H9 (cell line): Measurements from ENCODE around the gene POMGNT2. TPM values are rescaled to one million over a fixed set of nuclear protein-coding genes. Genes with fewer than 3 reads are reported as not detected.

Experiments
- DNase-seq: peaks from one replicate; pipeline ENCODE4 v3.0.0-alpha.2; 2017
- H2AFZ ChIP-seq: one replicate; pipeline ENCODE4 v1.6.1; 2013; ENCODE audit warnings: mild to moderate bottlenecking, low read length, control low read depth, moderate library complexity
- H2AK5ac ChIP-seq: 2 replicates; pipeline ENCODE4 v1.6.1; 2013; ENCODE audit warnings: low read length, control low read depth, mixed read lengths; ENCODE audit not compliant: insufficient read length
- H2BK120ac ChIP-seq: one replicate; pipeline ENCODE4 v1.6.1; 2013; ENCODE audit warnings: low read depth, mild to moderate bottlenecking, low read length, control low read depth, inconsistent platforms; ENCODE audit not compliant: poor library complexity, severe bottlenecking
- H2BK12ac ChIP-seq: 2 replicates; pipeline ENCODE4 v1.6.1; 2013; ENCODE audit warnings: low read length, control low read depth, mixed read lengths, low read depth; ENCODE audit not compliant: insufficient read length
- H2BK15ac ChIP-seq: 2 replicates; pipeline ENCODE4 v1.6.1; 2013; ENCODE audit warnings: low read depth, low read length, control low read depth
- H2BK20ac ChIP-seq: one replicate; pipeline ENCODE4 v1.6.1; 2013; ENCODE audit warnings: low read depth, mild to moderate bottlenecking, low read length, control low read depth, inconsistent platforms; ENCODE audit not compliant: poor library complexity, severe bottlenecking
- H2BK5ac ChIP-seq: 2 replicates; pipeline ENCODE4 v1.6.1; 2013; ENCODE audit warnings: low read length, control low read depth, mixed read lengths; ENCODE audit not compliant: insufficient read length
- H3K14ac ChIP-seq: 2 replicates; pipeline ENCODE4 v1.6.1; 2013; ENCODE audit warnings: low read length, control low read depth; ENCODE audit not compliant: insufficient read depth
- H3K18ac ChIP-seq: 2 replicates; pipeline ENCODE4 v1.6.1; 2013; ENCODE audit warnings: low read depth, mild to moderate bottlenecking, mixed read lengths, low read length, control low read depth; ENCODE audit not compliant: insufficient read length
- H3K23ac ChIP-seq: 2 replicates; pipeline ENCODE4 v1.6.1; 2013; ENCODE audit warnings: low read length, control low read depth, mixed read lengths, low read depth; ENCODE audit not compliant: insufficient read length
- H3K23me2 ChIP-seq: 2 replicates; pipeline ENCODE4 v1.6.1; 2013; ENCODE audit warnings: low read depth, mild to moderate bottlenecking, mixed read lengths, low read length, control low read depth; ENCODE audit not compliant: insufficient read length, poor library complexity, severe bottlenecking
- H3K27ac ChIP-seq: 2 replicates; pipeline ENCODE4 v1.5.1; 2013; ENCODE audit warnings: low read length, control low read depth, mixed read lengths, low read depth; ENCODE audit not compliant: insufficient read length
- H3K27me3 ChIP-seq: 2 replicates; pipeline ENCODE4 v1.6.1; 2013; ENCODE audit warnings: low read length, control low read depth, inconsistent platforms; ENCODE audit not compliant: insufficient read depth
- H3K4ac ChIP-seq: 2 replicates; pipeline ENCODE4 v1.6.1; 2013; ENCODE audit warnings: low read depth, mild to moderate bottlenecking, control low read depth, inconsistent platforms, low read length, moderate library complexity
- H3K4me1 ChIP-seq: 2 replicates; pipeline ENCODE4 v1.6.1; 2013; ENCODE audit warnings: low read length, control low read depth, inconsistent platforms; ENCODE audit not compliant: insufficient read depth
- H3K4me2 ChIP-seq: 2 replicates; pipeline ENCODE4 v1.6.1; 2013; ENCODE audit warnings: low read length, control low read depth, mixed read lengths; ENCODE audit not compliant: insufficient read length, insufficient read depth
- H3K56ac ChIP-seq: 2 replicates; pipeline ENCODE4 v1.6.1; 2013; ENCODE audit warnings: low read depth, mild to moderate bottlenecking, mixed read lengths, low read length, control low read depth; ENCODE audit not compliant: insufficient read length
- H3K79me1 ChIP-seq: 2 replicates; pipeline ENCODE4 v1.6.1; 2013; ENCODE audit warnings: low read depth, mild to moderate bottlenecking, moderate library complexity, low read length, control low read depth, inconsistent platforms; ENCODE audit not compliant: insufficient read depth, poor library complexity, severe bottlenecking
- H3K79me2 ChIP-seq: 2 replicates; pipeline ENCODE4 v1.6.1; 2013; ENCODE audit warnings: low read length, control low read depth, inconsistent platforms; ENCODE audit not compliant: insufficient read depth
- H3K9ac ChIP-seq: 2 replicates; pipeline ENCODE4 v1.6.1; 2013; ENCODE audit warnings: low read length, control low read depth, mixed read lengths; ENCODE audit not compliant: insufficient read length; ENCODE audit errors: extremely low read depth
- H3K9me3 ChIP-seq: one replicate; pipeline ENCODE4 v1.6.1; 2013; ENCODE audit warnings: low read depth, low read length, inconsistent platforms; ENCODE audit not compliant: control insufficient read depth
- H3T11ph ChIP-seq: one replicate; pipeline ENCODE4 v1.6.1; 2013; ENCODE audit warnings: mild to moderate bottlenecking, low read length, control low read depth, inconsistent platforms
- H4K20me1 ChIP-seq: one replicate; pipeline ENCODE4 v1.6.1; 2013; ENCODE audit not compliant: control insufficient read depth, insufficient read length, insufficient read depth
- H4K5ac ChIP-seq: 2 replicates; pipeline ENCODE4 v1.6.1; 2013; ENCODE audit warnings: low read depth, mild to moderate bottlenecking, mixed read lengths, low read length, control low read depth; ENCODE audit not compliant: insufficient read length
- H4K8ac ChIP-seq: replicated peaks from 2 replicates; pipeline ENCODE4 v1.6.1; 2013; ENCODE audit warnings: low read length, control low read depth, mixed read lengths, low read depth; ENCODE audit not compliant: insufficient read length
- H4K91ac ChIP-seq: 2 replicates; pipeline ENCODE4 v1.6.1; 2013; ENCODE audit warnings: low read depth, mild to moderate bottlenecking, moderate library complexity, mixed read lengths, low read length, control low read depth; ENCODE audit not compliant: insufficient read length
- H3K27ac Mint-ChIP-seq, 3 experiments: 2 replicates in 2 of 3; 3 replicates in 1 of 3; pipeline ENCODE4 v1.8.0; 2020 to 2021; ENCODE audit warnings: mixed read lengths in 3 of 3, mild to moderate bottlenecking in 1 of 3, moderate library complexity in 1 of 3
- H3K27me3 Mint-ChIP-seq: 2 replicates; pipeline ENCODE4 v1.8.0; 2021; ENCODE audit warnings: low read depth, mild to moderate bottlenecking, moderate library complexity, mixed read lengths
- H3K36me3 Mint-ChIP-seq, 3 experiments: 2 replicates in 2 of 3; 3 replicates in 1 of 3; pipeline ENCODE4 v1.8.0; 2020 to 2021; ENCODE audit warnings: low read depth in 3 of 3, mixed read lengths in 3 of 3; ENCODE audit not compliant: insufficient read depth in 1 of 3
- H3K4me1 Mint-ChIP-seq, 2 experiments: 2 replicates each; pipeline ENCODE4 v1.8.0; 2020; ENCODE audit warnings: mixed read lengths in 2 of 2
- H3K4me3 Mint-ChIP-seq, 2 experiments: 2 replicates in 1 of 2; 3 replicates in 1 of 2; pipeline ENCODE4 v1.8.0; 2020 to 2021; ENCODE audit warnings: mild to moderate bottlenecking in 2 of 2, mixed read lengths in 2 of 2, moderate library complexity in 1 of 2
- H3K9me3 Mint-ChIP-seq, 2 experiments: 2 replicates in 1 of 2; 3 replicates in 1 of 2; pipeline ENCODE4 v1.8.0; 2020; ENCODE audit warnings: mild to moderate bottlenecking in 2 of 2, mixed read lengths in 2 of 2, moderate library complexity in 1 of 2
- whole genome bisulfite sequencing: extraction: QIAGEN DNeasy Blood & Tissue Kit; methylation state at CpG from one replicate; pipeline ENCODE4 v1.1.7; 2013; ENCODE audit warnings: missing lambda C conversion rate, low lambda C conversion rate, mixed read lengths; ENCODE audit not compliant: insufficient read length; ENCODE audit errors: extremely low coverage; 5-methylcytosine and 5-hydroxymethylcytosine counted together
- total RNA-seq: library from RNA; stranded (reverse); gene quantifications from 2 replicates; pipeline ENCODE4 v1.2.1, GENCODE V29; 2021
- TF ChIP-seq, protein P1 (sequence below): fragments of 200-600 bp; sonication (generic); conservative IDR thresholded peaks from 3 replicates; pipeline ENCODE4 v1.8.0; 2021; ENCODE audit warnings: antibody characterized with exemption, mild to moderate bottlenecking

Gene POMGNT2
- total RNA-seq, 1 experiment from 2014 or later, result 14.0 TPM

DNA sequence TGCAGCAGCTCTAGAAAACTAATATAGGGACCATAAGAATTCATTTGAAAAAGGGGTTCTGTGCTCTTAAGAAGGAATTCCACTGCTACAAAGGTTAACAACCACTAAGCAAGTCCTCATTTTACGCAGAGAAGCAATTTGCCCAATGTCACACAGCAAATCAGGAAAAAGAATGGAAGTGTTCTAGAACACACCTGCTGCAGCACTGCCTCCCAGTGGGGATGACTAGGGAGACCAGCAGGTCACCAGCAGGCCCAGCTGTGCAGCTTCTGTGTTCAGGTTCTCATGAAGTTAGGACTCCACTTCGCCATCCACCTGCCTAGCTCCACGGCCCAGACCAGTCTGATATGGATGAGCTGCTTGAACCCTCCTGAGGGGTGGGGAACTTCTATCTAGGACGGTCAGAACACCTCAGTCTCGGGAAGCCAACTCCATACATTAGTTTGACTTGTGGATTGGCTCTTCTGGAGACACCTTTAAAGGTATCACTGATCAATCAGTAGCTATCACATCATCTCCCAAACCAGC lies 18.6 kb downstream of the POMGNT2 start:
- Histone ChIP-seq H3K27me3 (no peaks in the 10 kb centered on the region), H3K18ac (no peak overlapping the region), H4K20me1 (no peaks in the 10 kb centered on the region), H3K79me2 (no peaks in the 10 kb centered on the region), H2AK5ac (no peak overlapping the region), H3K27ac (no peak overlapping the region), H2AFZ (no peak overlapping the region), H3K79me1 (no peaks in the 10 kb centered on the region), H3K23ac (no peak overlapping the region), H2BK120ac (no peak overlapping the region), H3K4ac (no peak overlapping the region), H2BK20ac (no peak overlapping the region), H4K91ac (no peak overlapping the region), H3K56ac (no peak overlapping the region), H4K8ac (no peak overlapping the region), H3K9me3 (peaks cover 6% of the 10 kb centered on the region), H3K9ac (no peak overlapping the region), H3K23me2 (no peaks in the 10 kb centered on the region), H2BK5ac (no peak overlapping the region), H3T11ph (no peak overlapping the region), H3K4me2 (no peak overlapping the region), H2BK12ac (no peak overlapping the region), H3K4me1 (no peaks in the 10 kb centered on the region), H2BK15ac (no peak overlapping the region), H4K5ac (no peak overlapping the region), H3K14ac (no peak overlapping the region)
- no peak overlapping the region for H3K27ac Mint-ChIP-seq
- DNase-seq, result no peak
- H3K4me1 Mint-ChIP-seq, result no peaks in the 10 kb centered on the region
- H3K4me3 Mint-ChIP-seq, result no peak overlapping the region
- peaks cover 18 to 25% of the 10 kb centered on the region in 2 experiments for H3K9me3 Mint-ChIP-seq
- H3K36me3 Mint-ChIP-seq, result peaks cover 13 to 27% (median 26%) of the 10 kb centered on the region in 3 experiments
- no peaks in the 10 kb centered on the region for H3K27me3 Mint-ChIP-seq
- no CpG with 5 or more reads among the region's 5 CpGs for WGBS
- TF ChIP-seq, protein P1, sequence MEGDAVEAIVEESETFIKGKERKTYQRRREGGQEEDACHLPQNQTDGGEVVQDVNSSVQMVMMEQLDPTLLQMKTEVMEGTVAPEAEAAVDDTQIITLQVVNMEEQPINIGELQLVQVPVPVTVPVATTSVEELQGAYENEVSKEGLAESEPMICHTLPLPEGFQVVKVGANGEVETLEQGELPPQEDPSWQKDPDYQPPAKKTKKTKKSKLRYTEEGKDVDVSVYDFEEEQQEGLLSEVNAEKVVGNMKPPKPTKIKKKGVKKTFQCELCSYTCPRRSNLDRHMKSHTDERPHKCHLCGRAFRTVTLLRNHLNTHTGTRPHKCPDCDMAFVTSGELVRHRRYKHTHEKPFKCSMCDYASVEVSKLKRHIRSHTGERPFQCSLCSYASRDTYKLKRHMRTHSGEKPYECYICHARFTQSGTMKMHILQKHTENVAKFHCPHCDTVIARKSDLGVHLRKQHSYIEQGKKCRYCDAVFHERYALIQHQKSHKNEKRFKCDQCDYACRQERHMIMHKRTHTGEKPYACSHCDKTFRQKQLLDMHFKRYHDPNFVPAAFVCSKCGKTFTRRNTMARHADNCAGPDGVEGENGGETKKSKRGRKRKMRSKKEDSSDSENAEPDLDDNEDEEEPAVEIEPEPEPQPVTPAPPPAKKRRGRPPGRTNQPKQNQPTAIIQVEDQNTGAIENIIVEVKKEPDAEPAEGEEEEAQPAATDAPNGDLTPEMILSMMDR, result no peak; the same call in 2 of the 3 replicates
